Renal cortex interstitium (tissue), 11 donors: ENCODE measurements around the gene SMPD3. TPM values are rescaled to one million over a fixed set of nuclear protein-coding genes. Genes with fewer than 3 reads are reported as not detected.
A peak's percentile ranks its signal among the peaks of the same experiment; 100 is the strongest.

Source experiments
- DNase-seq, 11 donors: peaks; one replicate each; pipeline ENCODE4 v3.0.0-alpha.2; 2013; ENCODE audit warnings: low read depth in 9 of 11, low spot score in 4 of 11; ENCODE audit errors: extremely low read depth in 1 of 11
- polyA plus RNA-seq, 3 donors: library from polyadenylated mRNA; unstranded; fragments of 120-200 nt; gene quantifications; one replicate each; pipeline ENCODE4 v1.2.1, GENCODE V29; 2013; ENCODE audit not compliant: insufficient read length in 3 of 3

SMPD3 gene
- polyA plus RNA-seq, 3 donors: 0.96 to 2.5 (median 1.2) TPM

DNA sequence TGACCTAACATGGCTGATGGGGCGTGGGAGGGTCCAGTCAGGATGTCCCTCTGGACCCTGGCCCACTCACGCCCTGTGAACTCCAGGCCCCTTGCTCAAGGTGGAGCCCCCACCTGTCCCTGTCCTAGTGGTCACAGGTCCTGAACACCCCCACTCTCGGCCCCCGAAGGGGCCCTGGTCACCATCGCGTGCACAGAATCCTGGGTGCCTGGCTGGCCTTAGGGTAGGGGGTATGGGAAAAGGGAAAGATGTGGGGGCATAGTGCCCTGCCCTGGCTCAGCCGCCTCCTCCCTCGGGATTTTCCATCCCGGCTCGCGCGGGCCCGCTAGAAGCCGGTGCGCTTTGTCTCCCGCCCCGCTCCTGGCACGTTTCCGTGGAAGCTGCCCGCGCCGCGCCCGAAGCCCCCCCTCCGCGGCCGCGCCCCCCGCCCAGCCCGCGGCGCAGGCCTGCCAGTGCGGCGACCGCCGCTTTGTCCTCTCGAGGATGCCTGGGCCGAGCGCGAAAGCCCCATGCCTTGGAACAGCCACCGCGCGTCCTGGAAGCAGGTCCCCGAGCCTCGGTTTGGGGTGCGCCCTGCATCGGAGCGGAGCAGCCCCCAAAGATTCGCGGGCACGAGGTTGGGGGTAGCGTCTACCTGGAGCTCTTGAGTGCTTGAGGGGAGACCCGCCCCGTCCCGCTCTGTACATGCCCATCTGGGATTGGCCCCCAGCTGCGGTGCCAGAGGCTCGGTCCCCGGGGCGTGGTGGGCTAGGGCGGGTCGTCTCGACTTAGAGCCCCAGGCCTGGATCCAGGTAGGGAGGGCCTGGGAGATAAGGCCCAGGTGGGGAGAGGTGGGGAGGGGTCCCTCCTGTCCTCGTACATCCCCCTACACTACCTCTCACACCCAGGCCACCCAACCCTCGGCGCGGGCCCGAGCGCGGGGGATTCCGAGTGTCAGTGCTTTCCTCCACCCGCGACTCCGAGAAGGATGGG lies 1.3 kb downstream of the SMPD3 start:
- DNase-seq: no peak

GRCh38 chr16:68445458-68445857 lies 2.9 kb downstream of the SMPD3 start:
- DNase-seq: peak in 9 of 11 donors; percentile 8 to 39 (median 17)

GRCh38 chr16:68444056-68444657 lies 4.2 kb downstream of the SMPD3 start:
- DNase-seq: peak in 10 of 11 donors; percentile 38 to 76 (median 60)

DNA sequence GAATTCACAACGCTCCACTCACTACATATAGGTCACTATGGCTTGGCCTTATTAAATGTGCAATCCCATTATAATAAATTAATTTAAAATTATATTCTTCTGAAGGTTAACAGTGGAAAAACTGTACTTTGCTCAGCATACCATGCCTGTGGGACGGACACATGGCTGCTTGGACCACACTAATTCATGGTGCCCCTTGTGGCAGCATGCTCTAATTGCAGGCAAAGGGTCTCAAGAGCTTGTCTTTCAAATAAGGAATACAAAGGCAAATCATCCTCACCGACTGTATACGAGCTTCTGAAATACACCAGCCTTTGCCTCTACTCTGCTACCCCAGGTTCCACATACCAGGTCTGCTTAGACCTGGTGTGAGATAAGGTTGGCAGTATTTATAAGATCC lies 11.7 kb downstream of the SMPD3 start:
- no peak for DNase-seq

DNA sequence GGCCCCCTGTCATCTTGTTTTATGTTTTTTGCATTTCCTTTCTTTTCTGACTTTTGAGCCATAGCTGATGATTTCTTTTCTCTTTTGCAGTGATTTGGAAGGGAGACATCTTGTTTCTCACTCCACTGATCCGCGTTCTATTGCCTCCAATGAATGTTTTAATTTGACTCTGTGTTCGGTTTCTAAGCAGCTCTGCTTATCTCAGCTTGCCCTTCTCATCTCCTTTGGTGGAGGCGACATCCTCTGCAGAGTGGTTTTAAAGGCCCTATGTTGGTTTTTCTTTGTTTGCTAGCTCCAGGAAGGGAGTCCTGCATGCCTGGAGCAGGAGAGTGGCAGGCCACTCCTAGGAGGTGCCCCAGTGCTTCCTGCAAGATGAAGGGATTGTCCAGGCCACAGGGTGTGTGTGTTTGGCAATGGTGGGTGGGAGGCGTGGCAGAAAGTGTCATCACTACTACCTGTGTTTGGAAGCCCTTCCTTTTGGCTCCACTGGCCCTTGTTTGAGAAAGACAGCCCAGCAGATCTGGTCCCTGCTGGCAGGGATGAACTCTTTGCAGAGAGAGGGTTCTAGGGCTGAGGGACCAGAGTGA lies 13.6 kb downstream of the SMPD3 start:
- no peak for DNase-seq

- no peak for DNase-seq
Observed at GRCh38 chr16:68433316-68433715, 15.0 kb downstream of the SMPD3 start.

DNA sequence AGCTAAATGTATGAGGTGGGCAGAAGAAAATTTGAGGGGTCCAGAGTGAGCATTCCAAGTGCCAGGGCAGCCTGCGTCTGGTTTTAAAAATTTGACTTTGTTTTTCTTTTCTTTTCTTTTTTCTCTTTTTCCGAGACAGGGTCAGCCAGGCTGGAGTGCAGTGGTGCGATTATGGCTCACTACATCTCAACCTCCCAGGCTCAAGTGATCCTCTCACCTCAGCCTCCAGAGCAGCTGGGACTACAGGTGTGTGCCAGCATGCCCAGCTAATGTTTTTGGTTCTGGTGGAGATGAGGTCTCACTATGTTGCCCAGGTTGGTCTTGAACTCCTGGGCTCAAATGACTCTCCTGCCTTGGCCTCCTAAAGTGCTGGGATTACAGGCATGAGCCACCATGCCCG lies 15.6 kb downstream of the SMPD3 start:
- DNase-seq: no peak

DNA sequence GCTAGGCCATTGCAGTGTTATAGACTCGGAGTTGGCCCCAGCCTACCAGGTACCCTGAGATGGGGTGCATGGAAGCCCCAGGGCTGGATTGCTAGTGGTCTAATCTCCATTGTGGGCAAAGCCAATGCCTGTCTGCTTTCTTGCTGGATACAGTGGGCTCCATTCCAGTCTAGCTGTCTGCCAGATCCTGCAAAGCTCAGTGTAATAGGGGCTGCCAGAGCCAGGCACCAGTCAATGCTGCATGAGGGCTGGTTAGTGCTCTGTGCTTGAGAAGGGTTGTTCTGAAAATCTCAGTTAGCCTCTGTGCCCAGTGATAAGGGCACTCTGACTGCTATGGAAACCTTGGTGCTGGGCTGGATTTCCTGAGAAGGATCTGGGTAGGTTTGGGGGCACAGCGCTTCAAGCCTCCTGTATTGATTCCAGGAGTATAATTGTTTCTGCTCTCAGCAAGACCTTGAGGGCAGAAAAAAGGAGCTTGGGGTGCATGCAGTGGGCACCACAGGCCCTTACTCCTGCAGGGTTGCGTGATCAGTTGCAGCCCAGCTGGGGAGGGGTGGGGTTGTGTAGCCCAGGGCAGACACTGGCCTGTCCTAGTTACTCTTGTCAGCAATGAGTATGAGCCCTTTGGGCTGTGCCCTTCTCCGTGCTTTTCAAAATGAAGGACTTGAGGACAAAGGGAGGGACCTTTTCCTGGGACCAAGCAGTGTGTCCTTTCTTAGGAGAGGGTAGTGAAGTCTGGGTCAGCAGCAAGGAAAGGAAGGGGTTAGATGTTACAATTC lies 19.0 kb downstream of the SMPD3 start:
- no peak for DNase-seq

DNA sequence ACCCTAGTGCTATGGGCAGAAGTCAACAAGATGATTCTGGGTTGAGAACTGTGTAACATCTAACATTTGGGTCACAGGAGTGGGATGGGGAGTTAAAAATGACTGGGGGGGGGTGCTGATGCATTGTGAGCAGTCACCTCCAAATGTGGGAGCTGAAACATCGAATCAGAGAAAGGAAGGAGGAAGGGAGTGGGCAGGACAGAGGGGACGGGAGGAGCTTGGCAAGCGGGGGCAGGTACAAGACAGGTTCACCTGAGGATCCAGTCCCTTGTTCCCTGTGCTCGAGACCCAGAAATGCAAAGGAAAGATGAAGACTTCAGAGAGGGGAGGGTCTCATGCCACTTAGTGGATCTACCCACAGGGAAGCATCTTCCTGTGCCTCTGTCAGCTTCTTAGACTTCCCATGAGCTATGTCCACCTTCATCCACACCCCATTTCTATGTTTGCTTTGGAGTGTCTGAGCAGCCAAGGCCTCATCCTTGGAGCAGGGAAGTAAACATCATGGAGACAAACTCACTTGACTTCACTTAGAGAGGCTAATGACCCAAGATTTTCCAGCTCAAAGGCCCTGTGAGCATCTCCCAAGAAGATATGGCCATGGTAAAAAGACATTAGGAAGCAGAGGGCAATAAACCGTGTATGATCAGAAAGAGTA lies 20.5 kb downstream of the SMPD3 start:
- no peak for DNase-seq

DNA sequence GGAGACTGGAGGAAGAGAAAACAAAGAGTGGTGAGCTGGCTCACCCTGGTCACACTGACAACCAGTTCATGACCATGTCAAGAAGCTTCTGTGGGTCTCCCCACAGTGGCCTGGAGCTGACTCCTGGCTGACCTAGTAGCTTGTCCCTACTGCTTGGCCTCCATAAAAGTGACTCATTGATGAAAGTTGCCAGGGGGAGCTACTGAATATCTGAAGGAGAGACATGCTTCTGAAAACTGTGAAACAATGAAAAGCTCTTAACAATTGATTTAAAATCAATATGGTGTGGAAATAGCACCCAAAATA lies 22.0 kb downstream of the SMPD3 start:
- DNase-seq: no peak

GRCh38 chr16:68425498-68426346 lies 22.6 kb downstream of the SMPD3 start:
- DNase-seq: no peak

DNA sequence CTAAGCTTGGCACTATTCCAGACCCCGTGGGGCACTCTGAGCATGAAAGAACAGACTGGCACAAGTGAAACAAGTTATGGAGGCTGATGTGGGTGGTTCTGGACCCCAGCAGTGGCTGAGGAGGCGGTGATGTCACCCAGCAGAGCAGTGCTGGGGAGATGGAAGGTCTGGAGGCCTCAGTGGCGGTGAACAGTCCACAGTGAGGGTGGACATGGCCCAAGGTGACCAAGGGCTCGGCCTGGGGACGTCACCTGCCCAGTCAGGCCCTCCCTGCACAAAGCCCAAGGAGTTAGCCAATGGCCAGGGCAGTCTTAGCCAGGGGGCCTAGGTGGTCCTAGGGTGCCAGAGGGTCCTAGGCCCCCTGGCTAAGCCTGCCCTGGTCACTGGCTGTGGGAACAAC lies 24.5 kb downstream of the SMPD3 start:
- no peak for DNase-seq

DNA sequence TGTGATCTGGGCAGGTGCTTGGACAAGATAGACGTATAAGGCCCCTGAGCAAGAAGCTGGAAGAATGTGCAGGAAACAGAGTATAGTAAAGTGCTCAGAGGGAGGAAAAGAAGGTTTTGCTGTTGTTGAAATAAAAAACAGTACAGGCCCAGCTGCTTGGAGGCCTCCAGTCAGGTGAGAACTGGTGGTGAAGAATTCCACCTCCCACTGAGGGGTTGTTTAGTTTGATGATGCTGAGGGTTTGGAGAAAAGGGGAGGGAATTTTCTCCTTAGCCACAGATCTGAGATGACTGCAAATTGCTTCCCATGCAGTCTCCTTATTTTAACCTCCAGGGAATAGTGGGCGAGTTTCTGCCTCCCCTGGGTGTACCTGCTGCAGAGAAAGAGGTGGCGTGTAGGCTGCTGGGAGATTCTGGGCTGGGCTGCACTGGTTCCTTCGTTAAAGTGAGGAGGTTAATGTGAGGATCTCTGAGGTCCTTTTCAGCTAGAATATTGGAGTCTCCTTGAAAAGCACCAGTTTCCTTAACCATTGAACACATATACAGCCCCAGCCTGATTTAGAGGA lies 25.8 kb downstream of the SMPD3 start:
- no peak for DNase-seq

GRCh38 chr16:68421076-68421475 lies 27.2 kb downstream of the SMPD3 start:
- no peak for DNase-seq

GRCh38 chr16:68420366-68420942 lies 27.9 kb downstream of the SMPD3 start:
- no peak for DNase-seq

DNA sequence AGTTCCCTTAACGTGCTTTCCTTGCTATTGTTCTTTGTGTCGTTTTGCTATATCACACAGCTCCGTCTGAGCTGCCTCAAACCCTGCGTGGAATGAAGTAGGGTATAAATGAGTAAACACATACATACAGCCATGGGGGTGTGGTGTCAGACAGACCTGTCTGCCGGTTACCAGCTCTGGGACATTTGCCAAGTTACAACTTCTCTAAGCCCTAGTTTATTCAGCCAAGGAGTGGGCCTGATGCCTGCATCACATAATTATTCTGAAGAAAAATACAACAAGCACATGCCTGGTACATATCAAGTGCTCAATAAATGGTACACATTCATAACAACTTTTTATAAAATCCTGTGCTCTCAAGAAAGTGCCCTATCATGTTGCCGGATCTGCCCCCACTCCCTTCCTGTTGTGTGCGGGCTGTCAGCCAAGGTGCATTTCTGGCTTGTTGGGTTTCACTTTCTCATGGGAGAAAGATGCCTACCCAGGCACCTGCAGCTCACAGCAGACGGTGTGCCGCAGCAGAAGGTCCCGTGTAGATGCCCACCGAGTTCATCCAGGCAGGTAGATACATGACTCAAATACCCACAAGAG lies 30.5 kb downstream of the SMPD3 start:
- no peak for DNase-seq
